ENCODE measurements around the gene CHIT1. TPM values are rescaled to one million over a fixed set of nuclear protein-coding genes. Genes with fewer than 3 reads are reported as not detected.

Gene CHIT1
- total RNA-seq, 1 donor from 2014 or later, result not detected

GRCh38 chr1:203173566-203173965, 55.9 kb downstream of the CHIT1 start:
- no peak for DNase-seq (ENCODE audit: extremely low spot score, unreplicated experiment)
- Mint-ChIP-seq H3K4me3 (no peak overlapping the region), H3K4me1 (ENCODE audit: unreplicated experiment) (peaks cover 22% of the 10 kb centered on the region), H3K36me3 (no peaks in the 10 kb centered on the region), H3K27ac (no peak overlapping the region), H3K27me3 (peaks cover 15% of the 10 kb centered on the region), H3K9me3 (no peaks in the 10 kb centered on the region)
- no peak for TF ChIP-seq CTCF (conservative IDR thresholded peaks at IDR 0.05)

- Mint-ChIP-seq H3K4me1 (ENCODE audit: unreplicated experiment) (peaks cover 17% of the 10 kb centered on the region), H3K27me3 (peaks cover 11% of the 10 kb centered on the region), H3K4me3 (no peak overlapping the region), H3K36me3 (no peaks in the 10 kb centered on the region), H3K9me3 (no peaks in the 10 kb centered on the region), H3K27ac (no peak overlapping the region)
- DNase-seq (ENCODE audit: extremely low spot score, unreplicated experiment), result no peak
- TF ChIP-seq CTCF (conservative IDR thresholded peaks at IDR 0.05), result no peak
Measured at GRCh38 chr1:203173011-203173555, 56.4 kb downstream of the CHIT1 start.

GRCh38 chr1:203172184-203173010, 57.1 kb downstream of the CHIT1 start:
- Mint-ChIP-seq H3K27me3 (peaks cover 11% of the 10 kb centered on the region), H3K36me3 (no peaks in the 10 kb centered on the region), H3K4me1 (ENCODE audit: unreplicated experiment) (peaks cover 11% of the 10 kb centered on the region), H3K27ac (no peak overlapping the region), H3K4me3 (no peak overlapping the region), H3K9me3 (no peaks in the 10 kb centered on the region)
- no peak for DNase-seq (ENCODE audit: extremely low spot score, unreplicated experiment)
- TF ChIP-seq CTCF (conservative IDR thresholded peaks at IDR 0.05), result peak; percentile 76

- Mint-ChIP-seq H3K4me1 (ENCODE audit: unreplicated experiment) (peaks cover 3% of the 10 kb centered on the region), H3K27me3 (peaks cover 10% of the 10 kb centered on the region), H3K27ac (no peak overlapping the region), H3K4me3 (no peak overlapping the region), H3K36me3 (no peaks in the 10 kb centered on the region), H3K9me3 (no peaks in the 10 kb centered on the region)
- TF ChIP-seq CTCF (conservative IDR thresholded peaks at IDR 0.05), result no peak
- DNase-seq (ENCODE audit: extremely low spot score, unreplicated experiment), result no peak
Measured at GRCh38 chr1:203171341-203172183, 57.9 kb downstream of the CHIT1 start.

- Mint-ChIP-seq H3K4me1 (ENCODE audit: unreplicated experiment) (no peaks in the 10 kb centered on the region), H3K36me3 (no peaks in the 10 kb centered on the region), H3K9me3 (no peaks in the 10 kb centered on the region), H3K27ac (no peak overlapping the region), H3K27me3 (peaks cover 8% of the 10 kb centered on the region), H3K4me3 (no peak overlapping the region)
- TF ChIP-seq CTCF (conservative IDR thresholded peaks at IDR 0.05), result no peak
- no peak for DNase-seq (ENCODE audit: extremely low spot score, unreplicated experiment)
Measured at GRCh38 chr1:203170625-203171330, 58.7 kb downstream of the CHIT1 start.
